HCEC 1CT (cell line): Measurements from ENCODE around the gene MED31.
"Not testable (repeated sequence)": the region's sequence is repeated elsewhere in the genome, so short reads cannot be mapped to it uniquely, and the experiment has no call there.

Experiments
- DNase-seq: peaks from one replicate; pipeline ENCODE4 v3.0.0-alpha.2; 2017

Gene MED31

GRCh38 chr17:6651354-6651918 is at the start of gene MED31, which contains the start of gene C17orf100:
Gene MED31, minus strand, starts transcription at chr17:6651605. Its CDS starts 77 bp downstream, at chr17:6651528.
Gene C17orf100, plus strand, starts transcription at chr17:6651762. Its CDS starts 152 bp downstream, at chr17:6651914.
- DNase-seq = peak; percentile 83

DNA sequence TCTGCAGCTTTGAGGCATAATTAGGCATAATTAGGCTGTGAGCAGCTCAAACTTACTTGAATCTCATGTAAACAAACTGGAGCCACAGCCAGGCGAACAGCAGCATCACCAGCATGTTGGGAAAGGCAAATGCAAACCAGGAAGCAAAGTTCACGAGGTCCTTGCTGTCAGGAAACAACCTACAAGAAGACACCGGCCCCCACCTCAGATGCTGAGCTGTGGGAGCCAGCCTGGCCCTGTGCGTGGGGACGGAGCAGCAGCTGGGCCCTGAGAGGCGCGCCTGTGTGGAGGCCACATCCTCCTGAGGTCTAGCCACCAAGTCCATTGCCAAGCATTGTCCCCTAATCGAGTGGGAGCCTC is 49.5 kb upstream of the MED31 start:
- no peak for DNase-seq

DNA sequence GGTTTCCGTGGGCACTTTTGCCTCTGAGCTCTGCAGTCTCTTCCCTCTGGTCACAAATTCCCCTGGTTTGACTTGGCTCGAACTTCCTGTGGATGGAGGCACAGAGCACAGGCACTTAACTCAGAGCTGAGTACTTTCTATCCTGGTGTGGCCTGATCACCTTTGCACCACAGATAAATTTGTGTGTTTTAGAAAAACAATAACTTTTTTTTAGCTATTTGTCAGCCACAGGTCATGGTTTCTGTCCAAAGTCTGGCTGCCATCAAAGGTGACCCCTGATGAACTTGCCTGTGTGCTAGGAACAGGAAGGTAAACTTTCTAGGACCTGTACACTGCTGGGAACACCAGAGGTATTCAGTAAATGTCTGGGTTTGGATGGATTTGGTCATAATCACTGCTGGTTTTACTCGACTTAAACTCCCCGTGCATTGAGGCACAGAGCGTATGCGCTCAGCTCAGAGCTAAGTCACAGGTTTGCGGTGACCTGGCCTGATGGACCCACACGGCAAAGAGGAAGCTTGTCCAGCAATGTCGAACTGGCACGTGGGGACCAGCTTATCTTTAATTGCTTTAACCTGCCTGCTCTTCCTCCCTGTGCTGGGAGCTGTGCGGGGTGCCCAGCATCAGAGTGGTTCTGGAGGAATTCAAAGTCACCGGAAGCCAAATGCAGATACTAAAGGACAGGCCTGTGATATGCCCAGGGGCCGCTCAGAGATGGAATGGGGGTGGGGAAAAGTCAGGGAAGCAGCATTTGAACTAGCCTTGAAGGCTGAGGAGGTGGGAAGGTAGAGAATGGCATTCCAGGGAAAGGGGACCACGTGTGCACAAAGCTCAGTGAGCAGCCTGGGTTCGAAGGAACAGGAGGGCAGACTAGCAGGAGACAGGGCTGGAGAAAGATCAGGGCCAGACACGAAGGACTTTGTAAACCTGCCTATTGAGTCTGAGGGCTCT is 48.9 kb upstream of the MED31 start:
- no peak for DNase-seq

- DNase-seq = no peak
These were observed 46.6 kb upstream of the MED31 start for GRCh38 chr17:6698004-6698403.

DNA sequence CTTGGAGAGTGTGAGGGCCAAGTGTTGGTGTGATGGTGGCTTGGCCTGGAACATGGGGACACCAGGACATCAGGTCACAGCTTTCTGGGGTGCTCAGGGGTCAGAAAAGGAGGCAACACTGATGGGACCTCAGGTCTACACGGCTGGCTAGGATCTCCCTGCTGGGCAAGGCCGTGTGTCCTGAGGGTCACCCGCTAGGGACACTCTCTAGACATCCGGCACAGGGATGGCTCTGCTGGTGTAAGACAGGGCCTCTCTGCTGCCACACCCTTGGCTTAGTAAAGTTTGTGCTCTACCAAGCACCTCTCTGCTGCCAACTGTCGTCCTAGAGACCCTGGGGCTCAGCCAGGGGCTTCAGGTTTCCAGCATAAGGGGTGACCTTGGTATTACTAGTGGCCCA is 45.5 kb upstream of the MED31 start:
- DNase-seq = no peak

DNA sequence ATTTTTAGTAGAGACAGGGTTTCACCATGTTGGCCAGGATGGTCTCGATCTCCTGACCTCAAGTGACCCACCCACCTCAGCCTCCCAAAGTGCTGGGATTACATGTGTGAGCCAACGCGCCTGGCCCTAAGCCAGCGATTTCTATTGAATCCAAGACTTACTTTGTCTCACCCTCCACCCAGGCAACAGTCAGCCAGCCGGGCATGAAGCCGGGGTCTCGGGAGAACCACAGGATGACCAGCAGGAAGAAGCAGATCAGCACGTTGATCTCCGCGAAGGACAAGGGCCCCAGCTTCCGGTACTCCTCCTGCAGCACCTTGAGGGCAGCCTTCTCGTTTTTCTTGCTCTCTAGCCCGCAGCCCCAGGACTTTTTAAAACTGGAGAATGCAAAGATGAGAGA is 44.2 kb upstream of the MED31 start:
- DNase-seq = no peak

DNA sequence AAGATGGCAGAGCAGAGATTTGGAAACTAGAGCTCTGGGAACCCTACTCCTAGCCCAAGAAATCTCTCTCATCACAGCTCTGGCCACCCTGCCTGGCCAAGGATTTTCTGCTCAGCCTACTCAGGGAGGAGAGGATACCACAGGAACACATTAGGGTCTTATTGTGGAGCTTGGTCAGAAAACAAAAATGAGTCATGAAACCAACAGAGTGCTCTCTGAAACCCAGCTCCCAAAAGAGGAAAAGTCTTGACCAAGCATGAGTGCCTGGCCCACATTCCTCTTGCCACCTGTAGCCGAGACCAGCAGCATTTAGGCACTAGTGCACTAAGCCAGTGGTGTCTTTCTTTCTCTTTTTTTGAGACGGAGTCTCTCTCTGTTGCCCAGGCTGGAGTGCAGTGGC is 43.6 kb upstream of the MED31 start:
- DNase-seq = no peak

DNA sequence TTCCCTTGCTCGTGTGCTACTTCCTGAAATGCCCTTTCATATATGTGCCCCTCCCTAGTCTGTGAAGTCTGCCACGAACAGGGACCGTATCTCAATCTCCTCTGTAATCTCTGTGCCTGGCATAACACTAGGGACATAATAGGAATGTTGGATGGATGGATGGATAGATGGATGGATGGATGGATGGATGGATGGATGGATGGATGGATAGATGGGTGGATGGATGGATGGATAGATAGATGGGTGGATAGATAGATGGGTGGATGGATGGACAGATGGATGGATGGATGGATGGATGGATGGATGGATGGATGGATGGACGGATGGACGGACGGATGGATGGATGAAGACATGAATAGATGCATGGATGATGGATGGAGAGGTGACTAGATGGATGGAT is 40.6 kb upstream of the MED31 start:
- not testable (repeated sequence) for DNase-seq

GRCh38 chr17:6691546-6691945 is 40.1 kb upstream of the MED31 start:
- no peak for DNase-seq

DNA sequence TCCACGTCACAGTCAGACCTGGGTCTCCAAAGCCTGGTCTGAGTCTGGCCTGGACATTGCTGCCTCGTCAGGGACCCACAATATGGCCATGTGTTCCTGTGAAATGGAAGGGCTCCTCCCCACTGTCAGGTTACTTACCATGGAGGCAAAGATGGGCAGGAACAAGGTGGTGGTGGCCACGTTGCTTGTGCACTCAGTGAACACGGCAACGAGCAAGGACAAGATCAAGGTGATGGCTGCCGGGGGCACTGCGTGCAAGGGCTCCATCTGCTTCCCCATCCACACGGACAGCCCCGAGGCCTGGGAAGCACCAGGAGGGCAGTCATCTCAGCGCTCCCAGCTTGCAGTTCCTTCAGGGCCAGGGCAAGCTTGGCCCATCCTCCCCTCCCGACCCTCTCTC is 39.2 kb upstream of the MED31 start:
- DNase-seq = no peak

DNA sequence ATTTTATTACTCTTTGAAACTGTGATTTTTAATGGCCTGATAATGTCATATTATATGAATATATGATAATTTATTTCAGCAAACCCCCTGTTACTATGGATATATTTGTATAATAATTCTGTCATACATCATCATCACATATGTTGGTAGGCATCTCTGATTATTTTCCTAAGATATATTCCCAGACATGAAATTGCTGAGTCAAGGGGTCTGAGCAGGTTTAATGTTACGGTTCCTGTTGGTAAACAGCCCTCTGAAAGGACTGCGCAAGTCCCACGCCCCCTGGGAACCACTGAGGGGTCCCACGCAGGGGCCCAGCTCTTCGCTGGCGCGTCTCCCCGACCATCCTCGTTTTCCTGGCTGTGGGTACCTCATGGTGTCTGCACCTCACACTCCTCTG is 37.5 kb upstream of the MED31 start:
- DNase-seq = no peak

DNA sequence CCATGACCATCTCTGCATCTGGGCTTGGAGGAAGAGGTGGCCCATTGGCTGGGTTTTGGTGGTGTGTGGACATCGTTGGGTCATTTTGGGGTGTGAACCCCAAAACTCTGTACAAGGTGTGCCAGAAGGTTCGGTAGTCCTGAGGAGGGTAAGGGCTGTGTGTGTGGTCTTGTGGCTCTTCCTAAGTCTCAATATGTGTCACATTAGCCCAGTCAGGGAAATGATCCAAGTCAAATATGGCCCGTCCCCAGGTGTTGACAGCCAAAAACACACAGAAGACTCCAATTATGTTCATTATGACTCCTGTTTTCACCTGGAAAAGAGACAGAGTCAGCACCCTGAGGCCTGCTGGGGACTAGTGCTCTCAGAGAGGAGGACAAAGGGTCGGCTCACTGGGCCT is 34.6 kb upstream of the MED31 start:
- DNase-seq = no peak

DNA sequence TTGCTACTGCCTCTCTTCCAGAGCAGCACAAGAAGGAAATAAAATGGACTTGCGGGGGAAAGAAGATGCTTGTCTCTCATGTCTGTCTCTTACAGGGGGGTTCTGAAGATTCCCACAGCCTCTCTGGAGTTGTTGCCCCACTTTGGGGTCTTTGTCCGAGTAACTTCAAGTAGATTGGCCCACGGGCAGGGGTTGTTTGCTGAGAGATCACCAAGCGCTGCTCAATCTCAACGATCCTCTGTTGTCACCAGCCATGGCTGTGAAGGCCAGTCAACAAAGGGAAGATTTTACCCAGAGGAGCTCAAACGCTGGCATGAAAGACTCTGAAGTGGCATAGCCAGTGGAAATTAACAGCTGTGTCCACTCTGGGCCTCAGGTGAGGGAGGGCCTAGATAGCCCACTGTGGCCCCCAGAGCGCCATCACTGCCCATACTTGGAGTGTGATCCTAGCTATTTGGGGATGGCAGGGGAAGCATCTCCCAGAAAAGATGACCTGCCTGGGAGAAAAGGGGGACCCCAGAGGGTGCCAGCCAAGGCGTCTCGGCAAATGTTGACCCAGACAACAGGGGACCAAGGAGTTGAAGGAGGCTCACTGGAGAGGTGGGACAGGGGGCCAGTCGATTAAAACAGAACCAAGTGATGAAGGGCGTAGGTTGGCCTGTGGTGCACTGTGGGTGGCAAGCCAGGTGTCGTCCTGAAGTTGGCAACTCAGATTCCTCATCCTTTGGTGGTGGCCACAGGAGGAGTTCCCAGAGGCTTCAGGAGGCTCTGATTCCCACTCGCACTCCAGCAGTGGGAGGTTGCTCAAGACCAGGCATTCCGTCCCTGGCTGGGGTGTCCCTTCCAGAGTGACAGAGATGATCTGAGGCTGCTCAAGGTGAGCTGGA is 33.7 kb upstream of the MED31 start:
- no peak for DNase-seq

- DNase-seq = no peak
These were observed 33.0 kb upstream of the MED31 start for GRCh38 chr17:6684460-6684783.

GRCh38 chr17:6683730-6684459 is 32.5 kb upstream of the MED31 start:
- no peak for DNase-seq

GRCh38 chr17:6683081-6683684 is 31.8 kb upstream of the MED31 start:
- DNase-seq = no peak

DNA sequence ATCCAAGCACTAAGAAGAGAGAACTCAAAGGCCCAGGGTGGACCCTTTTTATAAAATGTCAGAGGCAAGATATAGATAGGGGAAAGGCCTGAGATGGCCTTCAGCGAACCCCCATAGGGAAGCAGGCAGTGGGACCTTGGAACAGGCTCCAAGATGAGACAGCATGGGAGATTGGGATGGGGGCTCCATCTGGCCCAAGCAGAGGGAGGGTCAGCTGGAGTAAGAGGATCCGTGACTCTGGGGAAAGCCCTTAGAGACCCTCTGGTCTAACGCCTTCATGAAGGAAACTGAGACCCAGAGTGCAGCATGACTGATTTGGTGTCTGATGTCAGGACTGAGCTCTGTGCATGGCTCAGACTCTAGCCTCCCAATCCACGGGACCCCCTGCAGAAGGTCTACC is 30.9 kb upstream of the MED31 start:
- no peak for DNase-seq

GRCh38 chr17:6681671-6682070 is 30.3 kb upstream of the MED31 start:
- no peak for DNase-seq

DNA sequence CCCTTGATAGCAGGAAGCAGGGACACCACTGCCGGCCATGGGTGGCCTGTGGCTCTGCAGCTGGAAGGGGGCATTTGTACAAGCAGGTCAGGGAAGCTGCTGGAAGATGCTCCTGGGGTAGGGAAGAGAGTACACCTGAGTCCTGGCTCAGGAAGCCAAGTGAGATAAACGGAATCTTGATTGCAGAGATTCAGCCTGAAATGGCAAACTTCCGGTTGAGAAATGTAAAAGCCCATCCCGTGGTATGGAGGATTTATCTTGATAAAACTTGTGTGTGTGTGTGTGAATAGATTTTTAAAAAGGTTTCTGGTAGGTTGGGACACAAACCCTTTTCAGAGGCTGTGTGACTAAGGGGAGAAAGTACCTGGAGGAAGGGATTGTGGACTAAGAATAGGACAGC is 29.8 kb upstream of the MED31 start:
- DNase-seq = no peak

GRCh38 chr17:6679241-6679640 is 27.8 kb upstream of the MED31 start:
- no peak for DNase-seq

DNA sequence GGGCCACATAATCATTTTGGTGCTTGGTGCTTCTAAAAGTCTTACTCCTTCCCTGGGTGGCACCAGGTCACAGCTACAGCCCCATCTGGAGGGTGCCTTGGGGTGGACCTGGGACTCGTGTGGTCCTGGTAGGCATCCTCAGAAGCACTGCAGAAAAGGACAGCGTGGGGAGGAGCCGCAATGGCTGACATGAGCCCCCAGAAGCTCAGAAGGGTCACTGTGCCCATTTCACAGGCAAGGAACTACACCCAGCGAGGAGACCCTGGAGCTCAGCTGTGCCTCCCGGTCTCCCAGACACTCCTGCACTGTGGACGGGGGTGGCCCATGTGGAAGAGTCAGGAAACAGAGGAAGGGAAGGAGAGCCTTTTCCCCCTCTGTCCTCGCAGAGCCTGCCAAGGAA is 26.5 kb upstream of the MED31 start:
- DNase-seq = no peak

GRCh38 chr17:6677158-6677831 is 25.9 kb upstream of the MED31 start:
- DNase-seq = no peak
